ENCODE data around the gene NARS2.

The NARS2 gene

GRCh38 chr11:78386215-78386941 lies 188.3 kb downstream of the NARS2 start:
- H3K27ac ChIP-seq = no peak overlapping the region
- in situ Hi-C loops (cut with HindIII; ENCODE audit: low pct_ligation_motif_present, low sequenced_read_pairs) = no loop called here
- no peak overlapping the region for H3K4me3 ChIP-seq (ENCODE audit: low read depth, low read length)
- H3K27me3 ChIP-seq (replicated peaks) = no peaks in the 10 kb centered on the region
- no peak for TF ChIP-seq CTCF (IDR thresholded peaks at IDR 0.05; ENCODE audit: low read depth, low read length, missing control alignments)
- no peak for DNase-seq
- no peaks in the 10 kb centered on the region for H3K36me3 ChIP-seq (replicated peaks)

Measured in brain microvascular endothelial cell (primary cell).